Astrocyte (in vitro differentiated cells and primary cell): ENCODE results near the gene PKNOX2.

Source experiments
- CTCF ChIP-seq: IDR thresholded peaks from 2 replicates; pipeline ENCODE4 v1.5.1; 2011; ENCODE audit warnings: low read depth, mild to moderate bottlenecking, inconsistent platforms, low read length, moderate library complexity; ENCODE audit not compliant: insufficient read depth
- EZH2 ChIP-seq: IDR thresholded peaks from 2 replicates; pipeline ENCODE4 v1.6.1; 2012; ENCODE audit warnings: mild to moderate bottlenecking, low read length, inconsistent platforms; ENCODE audit not compliant: insufficient read depth

GRCh38 chr11:125263268-125263790 lies 98.8 kb downstream of the PKNOX2 start:
- TF ChIP-seq EZH2 (no peak), CTCF (no peak)
